Stimulated activated CD4-positive, alpha-beta T cell treated with anti-CD3 and anti-CD28 coated beads, Interleukin-2, amount 100 ng/mL, for 48 hours (primary cell): Measurements from ENCODE around the gene TAGAP.
A peak's percentile ranks its signal among the peaks of the same experiment; 100 is the strongest.

Experiments
- DNase-seq, 2 donors: peaks; one replicate each; pipeline ENCODE4 v3.0.0-alpha.2; 2020

Gene TAGAP

GRCh38 chr6:159044899-159045727 is at the start of gene TAGAP:
TSS of gene TAGAP (minus strand) at chr6:159044991. CDS start at chr6:159044146, 845 bp downstream.
- peak; percentile 65 to 78 for DNase-seq

GRCh38 chr6:159093609-159094443 is 49.0 kb upstream of the TAGAP start:
- no peak for DNase-seq

- DNase-seq, result no peak
Observed at GRCh38 chr6:159092631-159093030, 47.8 kb upstream of the TAGAP start.

GRCh38 chr6:159090530-159091480 is 46.0 kb upstream of the TAGAP start:
- DNase-seq, result no peak

- no peak for DNase-seq
Observed at GRCh38 chr6:159089909-159090308, 45.1 kb upstream of the TAGAP start.

- DNase-seq, result no peak
Observed at GRCh38 chr6:159089443-159089842, 44.7 kb upstream of the TAGAP start.

GRCh38 chr6:159086033-159086618 is 41.3 kb upstream of the TAGAP start:
- no peak for DNase-seq

- DNase-seq, result no peak
Observed at GRCh38 chr6:159085396-159085895, 40.7 kb upstream of the TAGAP start.

GRCh38 chr6:159084493-159085091 is 39.8 kb upstream of the TAGAP start:
- DNase-seq, result no peak

GRCh38 chr6:159083146-159083545 is 38.4 kb upstream of the TAGAP start:
- DNase-seq, result no peak

GRCh38 chr6:159082039-159082815 is 37.4 kb upstream of the TAGAP start:
- no peak for DNase-seq

- no peak for DNase-seq
Observed at GRCh38 chr6:159080217-159080976, 35.6 kb upstream of the TAGAP start.

GRCh38 chr6:159079367-159079766 is 34.6 kb upstream of the TAGAP start:
- DNase-seq, result no peak

GRCh38 chr6:159077123-159077522 is 32.3 kb upstream of the TAGAP start:
- no peak for DNase-seq

- no peak for DNase-seq
Observed at GRCh38 chr6:159075506-159076228, 30.9 kb upstream of the TAGAP start.

- no peak for DNase-seq
Observed at GRCh38 chr6:159074876-159075275, 30.1 kb upstream of the TAGAP start.

- DNase-seq, result no peak
Observed at GRCh38 chr6:159074120-159074684, 29.4 kb upstream of the TAGAP start.

GRCh38 chr6:159071843-159072769 is 27.3 kb upstream of the TAGAP start:
- DNase-seq, result no peak
